Measurements from ENCODE around the gene CHML. TPM values are rescaled to one million over a fixed set of nuclear protein-coding genes. Genes with fewer than 3 reads are reported as not detected.

Gene CHML
- total RNA-seq, 1 donor from 2014 or later = 23.3 TPM

DNA sequence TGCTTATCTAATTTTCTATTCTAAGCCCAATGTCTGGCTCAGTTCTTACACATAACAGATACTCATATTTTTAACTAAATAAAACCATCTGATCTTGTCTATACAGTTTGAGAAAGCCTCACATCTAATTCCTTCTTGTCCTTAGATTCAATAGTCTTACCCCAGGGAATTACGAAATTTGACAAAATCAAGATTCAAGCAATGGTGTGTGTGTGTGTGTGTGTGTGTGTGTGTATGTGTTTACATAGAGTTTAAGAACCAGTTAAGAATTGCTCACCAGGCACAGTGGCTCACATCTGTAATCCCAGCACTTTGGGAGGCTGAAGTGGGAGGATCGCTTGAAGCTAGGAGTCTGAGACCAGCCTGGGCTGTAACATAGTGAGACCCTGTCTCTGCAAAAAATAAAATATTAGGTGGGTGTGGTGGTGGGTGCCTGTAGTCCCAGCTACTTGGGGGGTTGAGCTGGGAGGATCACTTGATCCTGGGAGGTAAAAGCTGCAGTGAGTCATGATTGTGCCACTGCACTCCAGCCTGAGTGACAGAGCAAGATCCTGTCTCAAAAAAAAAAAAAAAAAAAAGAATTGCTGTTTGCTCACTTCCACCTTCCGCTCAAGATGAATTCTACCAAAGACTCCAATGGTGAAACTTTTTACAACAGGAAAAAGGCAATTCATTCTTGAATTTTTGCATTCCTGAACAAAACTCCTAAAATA, 18.1 kb upstream of the CHML start:
- no peaks in the 10 kb centered on the region for H3K4me1 Mint-ChIP-seq (ENCODE audit: low read depth, unreplicated experiment)
- H3K27ac Mint-ChIP-seq (ENCODE audit: unreplicated experiment) = no peak overlapping the region
- TF ChIP-seq, protein P1, sequence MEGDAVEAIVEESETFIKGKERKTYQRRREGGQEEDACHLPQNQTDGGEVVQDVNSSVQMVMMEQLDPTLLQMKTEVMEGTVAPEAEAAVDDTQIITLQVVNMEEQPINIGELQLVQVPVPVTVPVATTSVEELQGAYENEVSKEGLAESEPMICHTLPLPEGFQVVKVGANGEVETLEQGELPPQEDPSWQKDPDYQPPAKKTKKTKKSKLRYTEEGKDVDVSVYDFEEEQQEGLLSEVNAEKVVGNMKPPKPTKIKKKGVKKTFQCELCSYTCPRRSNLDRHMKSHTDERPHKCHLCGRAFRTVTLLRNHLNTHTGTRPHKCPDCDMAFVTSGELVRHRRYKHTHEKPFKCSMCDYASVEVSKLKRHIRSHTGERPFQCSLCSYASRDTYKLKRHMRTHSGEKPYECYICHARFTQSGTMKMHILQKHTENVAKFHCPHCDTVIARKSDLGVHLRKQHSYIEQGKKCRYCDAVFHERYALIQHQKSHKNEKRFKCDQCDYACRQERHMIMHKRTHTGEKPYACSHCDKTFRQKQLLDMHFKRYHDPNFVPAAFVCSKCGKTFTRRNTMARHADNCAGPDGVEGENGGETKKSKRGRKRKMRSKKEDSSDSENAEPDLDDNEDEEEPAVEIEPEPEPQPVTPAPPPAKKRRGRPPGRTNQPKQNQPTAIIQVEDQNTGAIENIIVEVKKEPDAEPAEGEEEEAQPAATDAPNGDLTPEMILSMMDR (IDR thresholded peaks at IDR 0.05; ENCODE audit: partially characterized antibody, unreplicated experiment) = no peak
- no peak for DNase-seq
- H3K27me3 Mint-ChIP-seq (ENCODE audit: unreplicated experiment) = no peaks in the 10 kb centered on the region
- H3K9me3 Mint-ChIP-seq (ENCODE audit: unreplicated experiment) = no peaks in the 10 kb centered on the region
- no peak overlapping the region for H3K4me3 Mint-ChIP-seq (ENCODE audit: unreplicated experiment)
- H3K36me3 Mint-ChIP-seq (ENCODE audit: unreplicated experiment) = no peaks in the 10 kb centered on the region

DNA sequence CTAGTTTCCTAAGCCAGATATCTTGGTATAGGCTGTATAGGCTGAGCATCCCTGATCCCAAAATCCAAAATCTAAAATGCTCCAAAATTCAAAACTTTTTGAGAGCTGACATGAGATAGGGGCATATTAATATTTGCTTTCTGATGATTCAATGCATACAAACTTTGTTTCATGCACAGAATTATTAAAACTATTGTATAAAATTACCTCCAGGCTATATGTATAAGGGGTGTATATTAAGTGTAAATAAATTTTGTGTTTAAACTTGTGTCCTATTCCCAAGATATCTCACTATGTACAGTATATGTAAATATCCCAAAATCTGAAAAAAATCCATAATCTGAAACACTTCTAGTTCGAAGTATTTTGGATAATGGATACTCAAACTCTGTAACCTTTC, 14.5 kb upstream of the CHML start:
- Mint-ChIP-seq H3K4me1 (ENCODE audit: low read depth, unreplicated experiment) (no peaks in the 10 kb centered on the region), H3K27me3 (ENCODE audit: unreplicated experiment) (no peaks in the 10 kb centered on the region), H3K36me3 (ENCODE audit: unreplicated experiment) (no peaks in the 10 kb centered on the region), H3K9me3 (ENCODE audit: unreplicated experiment) (no peaks in the 10 kb centered on the region), H3K4me3 (ENCODE audit: unreplicated experiment) (no peak overlapping the region), H3K27ac (ENCODE audit: unreplicated experiment) (no peak overlapping the region)
- TF ChIP-seq, protein P1 (IDR thresholded peaks at IDR 0.05; ENCODE audit: partially characterized antibody, unreplicated experiment) = no peak
- no peak for DNase-seq

DNA sequence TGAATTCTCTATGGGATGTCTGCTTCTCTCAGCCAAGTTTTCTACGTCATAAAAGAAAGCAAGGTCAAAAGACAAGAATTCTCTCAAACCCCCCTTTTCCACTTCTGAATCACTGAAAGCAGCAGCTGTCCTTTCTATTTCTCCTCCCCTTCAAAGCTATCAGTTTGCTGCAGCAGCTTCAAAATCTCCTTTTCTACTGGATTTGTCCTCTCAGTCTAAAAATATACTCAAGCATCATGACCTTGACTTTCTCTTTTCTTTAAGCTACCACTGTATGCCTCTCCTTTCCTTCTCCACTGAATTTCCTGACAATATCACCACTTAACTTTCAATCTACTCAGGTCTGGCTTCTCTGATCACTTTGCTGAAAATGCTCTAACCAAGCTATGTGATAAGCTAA, 13.8 kb upstream of the CHML start:
- no peak overlapping the region for H3K27ac Mint-ChIP-seq (ENCODE audit: unreplicated experiment)
- TF ChIP-seq, protein P1 (IDR thresholded peaks at IDR 0.05; ENCODE audit: partially characterized antibody, unreplicated experiment) = no peak
- H3K4me3 Mint-ChIP-seq (ENCODE audit: unreplicated experiment) = no peak overlapping the region
- H3K36me3 Mint-ChIP-seq (ENCODE audit: unreplicated experiment) = no peaks in the 10 kb centered on the region
- H3K27me3 Mint-ChIP-seq (ENCODE audit: unreplicated experiment) = no peaks in the 10 kb centered on the region
- no peaks in the 10 kb centered on the region for H3K9me3 Mint-ChIP-seq (ENCODE audit: unreplicated experiment)
- no peaks in the 10 kb centered on the region for H3K4me1 Mint-ChIP-seq (ENCODE audit: low read depth, unreplicated experiment)
- no peak for DNase-seq

DNA sequence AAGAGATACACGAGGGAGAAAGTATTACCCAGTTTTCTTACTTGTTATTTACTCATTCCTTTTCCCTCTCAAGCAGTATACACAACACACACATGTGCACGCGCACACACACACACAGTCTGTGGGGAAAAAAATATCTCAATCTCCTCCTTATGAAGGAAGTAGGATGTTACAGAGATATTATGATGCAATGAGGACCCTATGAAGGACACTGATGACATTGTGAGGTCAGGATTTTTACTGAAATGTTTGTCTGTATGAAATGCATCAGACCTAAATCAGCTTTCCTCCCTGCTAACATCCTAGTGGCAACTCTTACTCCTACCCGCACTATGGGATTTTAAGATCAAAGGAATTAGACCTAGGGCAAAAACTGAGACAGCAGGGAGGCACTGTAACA, 11.8 kb upstream of the CHML start, which contains the start of gene WDR64:
WDR64 (plus strand) TSS at position 270 of the 400 bp plus-strand sequence. CDS start 204 bp downstream, outside the sequence.
- TF ChIP-seq, protein P1 (IDR thresholded peaks at IDR 0.05; ENCODE audit: partially characterized antibody, unreplicated experiment) = no peak
- Mint-ChIP-seq H3K27me3 (ENCODE audit: unreplicated experiment) (no peaks in the 10 kb centered on the region), H3K27ac (ENCODE audit: unreplicated experiment) (no peak within 1 kb of the TSS), H3K4me1 (ENCODE audit: low read depth, unreplicated experiment) (no peaks in the 10 kb centered on the region), H3K36me3 (ENCODE audit: unreplicated experiment) (no peaks in the 10 kb centered on the region), H3K9me3 (ENCODE audit: unreplicated experiment) (no peaks in the 10 kb centered on the region), H3K4me3 (ENCODE audit: unreplicated experiment) (no peak within 1 kb of the TSS)
- no peak for DNase-seq

DNA sequence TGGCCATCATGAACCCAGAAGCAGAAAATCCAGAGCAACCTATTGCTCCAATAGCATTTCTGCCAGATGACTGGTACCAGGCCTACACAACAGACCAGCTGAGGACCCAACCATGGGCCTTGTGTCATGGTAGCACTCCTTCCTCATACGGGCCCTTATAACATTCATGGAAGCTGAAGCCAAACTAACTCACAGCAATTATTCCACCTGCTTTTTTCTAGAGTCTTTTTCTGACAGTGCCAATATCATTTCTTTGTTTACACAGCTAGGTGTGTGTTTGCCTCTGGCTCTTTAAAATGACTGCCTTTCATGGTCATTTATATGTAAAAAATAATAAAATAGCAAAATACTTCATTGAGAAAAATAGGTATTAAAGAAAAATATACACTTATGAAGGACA, 8.0 kb upstream of the CHML start:
- Mint-ChIP-seq H3K4me3 (ENCODE audit: unreplicated experiment) (no peak overlapping the region), H3K4me1 (ENCODE audit: low read depth, unreplicated experiment) (no peaks in the 10 kb centered on the region), H3K9me3 (ENCODE audit: unreplicated experiment) (no peaks in the 10 kb centered on the region), H3K27ac (ENCODE audit: unreplicated experiment) (no peak overlapping the region), H3K36me3 (ENCODE audit: unreplicated experiment) (no peaks in the 10 kb centered on the region), H3K27me3 (ENCODE audit: unreplicated experiment) (no peaks in the 10 kb centered on the region)
- no peak for DNase-seq
- TF ChIP-seq, protein P1 (IDR thresholded peaks at IDR 0.05; ENCODE audit: partially characterized antibody, unreplicated experiment) = no peak

Data from glutamatergic neuron (in vitro differentiated cells).